ENCODE data around the gene RABGGTA.

RABGGTA gene

DNA sequence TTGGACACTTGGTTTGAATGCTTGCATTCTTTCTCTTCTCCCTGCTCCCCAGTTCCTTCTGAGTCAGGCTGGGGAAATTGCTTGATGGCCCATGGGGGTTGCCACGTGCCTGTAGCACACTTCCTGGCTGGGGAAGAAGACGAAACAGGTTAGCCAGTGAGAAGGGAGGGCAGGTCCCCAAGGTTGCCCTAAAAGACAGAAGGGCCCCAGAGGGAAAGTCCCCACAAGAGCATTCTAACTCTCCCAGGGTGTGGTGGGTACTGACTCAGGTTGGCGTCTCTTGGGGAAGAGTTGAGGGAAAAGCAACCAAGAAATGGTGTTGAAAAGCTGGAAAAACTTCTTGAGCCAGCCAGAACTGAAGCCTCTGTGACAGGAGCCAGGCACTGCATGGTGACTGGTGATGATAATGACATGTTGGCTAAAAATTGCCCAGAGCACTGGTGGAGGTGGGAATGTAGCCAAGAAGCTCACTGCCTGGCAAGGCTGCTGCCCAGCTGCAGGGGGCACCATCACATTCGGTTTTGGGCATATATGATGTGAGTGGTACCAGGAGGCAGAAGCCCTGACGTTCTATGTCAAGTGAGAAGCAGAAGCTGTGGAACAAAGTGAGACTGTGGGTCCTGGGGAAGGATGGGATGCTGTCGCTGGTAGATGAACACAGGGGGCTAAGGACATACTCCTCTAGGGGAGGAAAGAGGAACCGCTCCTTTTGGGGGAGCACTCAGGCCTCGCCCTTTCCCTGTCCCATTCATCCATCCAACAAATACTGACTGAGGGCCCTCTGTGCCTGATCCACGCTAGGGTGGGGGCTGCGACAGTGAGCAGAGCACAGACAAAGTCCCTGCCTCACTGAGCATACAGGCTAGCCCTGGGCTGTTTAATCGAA is 8.1 kb upstream of the RABGGTA start:
- DNase-seq (ENCODE audit: low read depth): no peak

DNA sequence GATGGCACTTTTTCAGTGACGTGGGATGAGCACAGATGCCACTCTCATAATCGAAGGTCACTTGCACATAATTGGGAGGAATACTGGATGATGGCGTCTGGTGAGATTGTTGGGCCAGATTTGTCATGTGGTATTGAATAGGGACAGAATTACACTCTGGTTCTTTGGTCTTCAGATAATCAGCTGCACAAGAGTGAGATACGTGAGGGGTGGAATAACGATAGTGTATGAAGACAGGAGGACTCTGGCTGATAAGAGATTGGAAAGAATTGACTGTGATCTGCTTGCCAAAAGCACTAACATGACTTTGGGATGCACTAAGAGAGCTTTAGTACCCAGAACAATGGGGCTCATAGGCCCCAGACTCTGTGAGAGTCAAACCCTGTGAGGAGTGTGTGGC is 7.0 kb upstream of the RABGGTA start:
- no peak for DNase-seq (ENCODE audit: low read depth)

DNA sequence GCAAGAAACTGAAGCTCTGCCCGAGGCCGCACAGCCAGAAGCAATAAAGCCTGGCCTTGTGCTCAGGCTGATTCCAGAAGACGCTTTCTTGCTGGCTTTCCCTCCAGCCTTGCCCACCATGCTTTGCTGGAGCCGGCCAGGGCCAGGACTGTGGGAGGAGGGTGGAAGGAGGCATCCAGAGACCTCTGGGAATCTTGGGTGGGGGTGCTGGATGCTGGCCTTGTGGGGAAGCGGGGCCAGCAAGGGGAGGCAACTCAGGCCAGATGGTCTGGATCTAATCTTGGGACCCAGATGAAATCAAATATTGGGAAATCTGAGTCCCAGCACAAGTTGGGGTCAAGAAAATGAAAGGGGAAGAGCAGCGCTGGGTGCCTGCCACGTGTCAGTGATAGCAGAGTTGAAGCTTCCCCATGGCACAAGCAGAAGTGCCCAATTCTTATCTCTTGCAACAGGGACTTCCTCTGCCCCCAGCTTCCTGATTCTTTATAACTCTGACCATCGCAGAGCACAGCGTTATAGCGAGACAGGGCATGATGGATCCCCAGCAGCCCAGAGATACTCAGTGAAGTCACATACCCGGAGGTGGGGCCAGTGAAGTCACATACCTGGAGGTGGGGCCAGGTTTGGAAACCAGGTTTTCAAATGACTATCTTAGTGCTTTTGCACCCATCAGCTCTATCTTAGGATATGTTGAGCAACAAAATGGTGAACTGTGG is 6.4 kb upstream of the RABGGTA start:
- DNase-seq (ENCODE audit: low read depth): no peak

DNA sequence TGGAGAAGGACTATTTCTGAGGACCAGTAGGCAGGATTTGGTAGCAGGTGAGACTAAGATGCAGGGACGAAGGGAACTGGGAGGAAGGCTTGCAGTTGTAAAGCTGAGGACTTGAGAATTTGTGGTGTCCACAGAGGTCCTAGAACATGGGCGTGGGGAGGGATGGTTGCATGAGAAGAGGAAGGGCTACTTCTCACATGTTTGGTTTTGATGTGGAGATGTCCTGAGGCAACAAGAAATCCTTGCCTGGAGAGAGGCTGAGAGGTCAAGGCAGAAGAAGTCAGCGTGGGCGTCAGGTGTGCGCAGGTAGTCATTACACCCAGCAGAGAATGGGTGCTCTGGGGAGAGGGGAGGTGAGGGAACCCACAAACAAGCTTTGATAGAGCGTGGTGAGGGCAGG is 5.7 kb upstream of the RABGGTA start:
- no peak for DNase-seq (ENCODE audit: low read depth)

DNA sequence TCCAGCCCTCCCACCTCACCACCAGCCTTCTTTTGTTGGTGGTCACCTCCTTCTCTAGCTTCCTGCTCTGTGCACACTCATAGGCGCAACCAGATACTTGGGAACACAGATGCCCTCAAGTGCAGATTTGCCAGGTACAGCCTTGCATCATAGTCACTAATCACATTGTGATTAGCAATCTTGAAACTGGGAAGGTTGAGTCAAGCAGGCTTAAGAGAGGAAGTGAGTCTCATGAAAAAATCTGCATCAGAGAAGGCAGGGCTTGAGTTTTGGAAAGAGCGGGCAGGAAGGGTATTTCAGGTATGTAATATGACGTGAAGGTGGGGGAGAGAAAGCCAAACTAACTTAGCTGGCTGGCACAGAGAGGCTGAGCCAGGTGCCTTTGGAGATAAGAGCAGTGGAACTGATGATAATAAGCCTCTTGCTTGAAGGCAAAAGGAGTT is 2.7 kb upstream of the RABGGTA start:
- DNase-seq (ENCODE audit: low read depth): no peak

DNA sequence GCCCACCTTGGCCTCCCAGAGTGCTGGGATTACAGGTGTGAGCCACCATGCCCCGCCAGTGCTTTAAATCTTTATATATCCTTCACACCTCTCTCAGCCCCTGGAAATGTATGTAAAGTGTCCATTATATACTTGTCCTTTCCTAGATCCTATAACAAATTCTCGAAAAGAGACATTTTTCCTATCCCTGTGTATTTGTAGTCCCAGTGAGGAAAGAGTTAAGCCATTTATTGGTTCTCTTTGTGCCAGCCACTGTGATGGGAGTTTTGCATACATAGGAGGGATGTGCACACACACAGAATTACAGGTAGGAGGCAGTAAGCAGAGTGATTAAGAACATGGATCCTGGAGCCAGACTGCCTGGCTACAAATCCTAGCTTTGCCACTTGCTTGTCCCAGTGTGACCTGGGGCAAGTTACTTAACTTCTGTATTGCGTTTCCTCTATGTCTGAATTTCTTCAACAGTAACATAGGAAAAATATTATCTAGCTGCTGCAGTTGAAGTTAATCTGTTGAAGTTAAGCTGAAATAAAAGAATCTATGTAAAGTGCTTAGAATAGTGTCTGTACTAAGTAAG is 2.1 kb upstream of the RABGGTA start:
- no peak for DNase-seq (ENCODE audit: low read depth)

DNA sequence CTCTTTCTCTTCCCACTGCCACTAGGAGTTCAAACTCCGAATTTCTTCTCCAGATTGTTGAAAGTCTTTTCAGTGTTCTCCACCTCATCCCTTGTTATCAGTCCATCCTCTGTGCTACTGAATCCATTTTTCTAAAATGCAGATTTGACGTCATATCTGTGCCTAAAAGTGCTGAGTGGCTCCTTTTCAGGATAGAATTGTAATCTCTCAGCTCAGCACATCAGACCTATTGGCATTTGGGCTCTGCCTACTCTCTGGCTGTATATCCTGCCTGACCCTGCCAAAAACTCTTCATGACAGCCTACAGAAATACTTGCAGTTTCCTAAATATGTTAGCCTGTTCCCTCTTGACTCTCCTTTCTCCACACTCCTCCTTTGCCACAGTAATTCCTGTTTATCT is 1.1 kb upstream of the RABGGTA start:
- no peak for DNase-seq (ENCODE audit: low read depth)

DNA sequence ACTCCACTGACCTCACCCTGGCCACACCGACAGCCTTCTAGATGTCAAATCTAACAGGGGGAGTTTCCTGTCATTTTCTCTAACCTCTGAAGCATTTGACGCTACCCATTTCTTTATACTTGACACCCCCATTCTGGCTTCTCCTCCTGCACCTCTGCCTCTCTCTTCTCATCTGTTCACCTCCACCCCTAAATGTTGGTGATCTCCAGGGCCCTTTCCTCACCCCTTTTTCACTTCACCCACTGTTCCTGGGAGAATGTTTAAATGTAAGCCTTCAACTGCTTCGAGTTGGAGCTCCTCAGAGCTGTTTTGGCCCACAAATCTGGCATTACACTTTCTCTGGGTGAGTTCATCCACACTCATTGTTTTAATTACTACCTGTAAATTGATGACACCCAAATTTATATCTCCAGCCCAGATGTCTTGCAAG is 452 bp upstream of the RABGGTA start:
- DNase-seq (ENCODE audit: low read depth): no peak

DNA sequence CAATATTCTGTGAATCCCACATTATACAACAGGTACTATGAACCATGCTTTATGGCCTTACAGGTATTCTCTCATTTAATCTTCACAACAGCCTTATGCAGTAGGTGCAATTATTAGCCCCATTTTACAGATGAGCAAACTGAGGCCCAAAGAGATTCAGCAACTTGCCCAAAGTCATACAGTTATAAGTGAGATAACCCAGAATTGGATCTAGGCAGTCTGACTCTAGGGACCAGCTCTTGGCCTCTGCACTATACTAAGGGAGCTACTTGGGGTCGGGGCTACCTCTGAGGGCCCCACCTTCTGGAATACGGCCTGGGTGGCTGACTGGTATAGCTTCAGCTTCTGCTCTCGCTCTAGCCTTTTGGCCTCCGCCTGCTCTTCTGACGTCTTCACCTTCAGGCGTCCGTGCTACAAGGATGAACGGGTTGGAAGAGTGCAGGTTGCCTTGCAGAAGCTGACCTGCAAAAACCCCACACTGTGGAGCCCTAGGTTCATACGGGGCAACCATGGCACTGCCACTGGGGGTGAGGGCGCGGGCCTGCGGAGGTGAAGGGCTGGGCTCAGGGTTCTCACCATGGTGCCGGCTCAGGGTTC is 762 bp downstream of the RABGGTA start:
- no peak for DNase-seq (ENCODE audit: low read depth)

DNA sequence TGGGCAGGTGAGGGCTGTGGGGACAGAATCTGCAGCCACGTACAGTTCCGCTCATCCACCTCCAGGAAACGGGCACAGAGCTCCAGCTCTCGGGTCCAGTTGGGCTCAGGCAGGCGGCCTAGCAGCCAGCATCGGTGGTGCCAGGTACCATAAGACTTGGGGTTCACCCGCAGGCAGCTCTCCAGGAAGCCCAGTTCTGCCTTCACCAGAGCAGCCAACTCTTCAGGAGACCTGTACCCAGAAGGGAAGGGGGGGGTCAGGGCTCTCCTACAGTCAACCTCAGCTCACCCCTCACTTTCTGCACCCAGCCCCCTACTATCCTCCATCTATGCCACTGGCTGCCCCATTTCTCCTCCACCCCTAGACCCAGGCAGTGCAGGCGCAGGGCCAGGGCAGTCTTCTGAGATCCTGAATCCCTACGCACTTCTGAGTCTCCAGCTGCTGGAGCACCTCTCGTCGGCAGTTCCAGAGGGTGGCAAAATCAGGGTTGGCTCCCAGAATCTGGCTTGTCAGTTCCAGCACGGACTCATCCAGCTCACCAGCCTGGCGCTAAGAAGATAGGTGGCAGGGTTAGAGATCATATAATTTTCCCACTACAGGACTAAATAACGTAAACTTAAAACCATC is 1.4 kb downstream of the RABGGTA start:
- DNase-seq (ENCODE audit: low read depth): no peak

DNA sequence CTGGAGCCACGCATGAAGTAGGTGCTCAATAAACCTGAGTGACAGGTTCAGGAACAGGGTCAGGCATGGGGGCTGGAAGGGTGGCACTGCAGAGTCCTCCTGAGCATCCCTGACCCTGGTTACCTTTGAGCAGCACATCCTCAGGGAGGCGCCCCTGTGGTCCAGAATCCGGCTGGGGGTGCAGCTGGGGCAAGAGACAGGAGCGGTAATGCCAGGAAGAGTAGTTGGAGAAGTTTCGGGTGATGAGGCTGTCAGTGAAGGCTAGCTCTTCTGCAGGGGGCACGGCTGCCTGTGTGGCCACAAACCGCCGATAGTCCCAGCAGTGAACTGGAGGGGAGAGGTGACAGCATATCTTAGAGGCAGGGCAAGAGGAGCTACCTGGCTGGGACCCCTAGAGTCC is 2.0 kb downstream of the RABGGTA start:
- no peak for DNase-seq (ENCODE audit: low read depth)

DNA sequence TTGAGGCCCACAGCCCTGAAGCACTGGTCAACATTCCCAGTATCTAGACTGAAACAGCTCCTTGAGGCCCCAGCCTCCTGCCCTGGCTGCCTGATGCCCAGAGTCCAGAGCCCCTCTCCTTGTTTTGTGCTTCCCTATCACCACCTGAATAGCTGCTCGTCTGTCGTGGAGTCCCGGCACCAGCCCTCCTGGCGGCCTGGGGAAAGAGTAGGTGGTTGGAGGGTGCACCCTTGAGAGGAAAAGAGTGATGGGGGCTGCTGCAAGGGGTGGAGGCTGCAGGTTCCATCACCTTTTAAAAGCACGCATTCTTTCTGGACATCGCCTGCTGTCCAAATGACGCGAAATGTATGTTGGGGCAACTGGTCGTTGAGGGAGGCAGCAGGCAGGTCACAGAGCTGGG is 3.2 kb downstream of the RABGGTA start:
- no peak for DNase-seq (ENCODE audit: low read depth)

DNA sequence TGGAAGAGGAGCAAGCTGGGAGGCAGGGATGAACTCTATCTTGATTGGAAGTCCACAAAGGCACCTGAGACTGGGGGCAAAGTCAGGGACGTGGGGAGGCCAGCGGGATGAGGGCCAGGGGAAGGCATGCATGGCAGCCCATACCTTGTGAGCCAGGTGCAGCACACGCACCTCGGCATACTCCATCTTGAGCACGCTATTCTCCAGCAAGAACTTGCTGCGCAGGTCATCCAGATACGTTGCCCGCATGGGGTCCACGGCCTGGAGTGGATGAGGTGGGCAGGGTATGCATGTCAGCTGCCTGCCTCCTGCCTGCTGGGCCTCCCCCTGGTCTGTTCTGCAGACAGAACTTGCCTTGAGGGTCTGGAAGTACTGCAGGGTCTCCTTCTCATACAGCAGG is 3.9 kb downstream of the RABGGTA start:
- DNase-seq (ENCODE audit: low read depth): no peak

DNA sequence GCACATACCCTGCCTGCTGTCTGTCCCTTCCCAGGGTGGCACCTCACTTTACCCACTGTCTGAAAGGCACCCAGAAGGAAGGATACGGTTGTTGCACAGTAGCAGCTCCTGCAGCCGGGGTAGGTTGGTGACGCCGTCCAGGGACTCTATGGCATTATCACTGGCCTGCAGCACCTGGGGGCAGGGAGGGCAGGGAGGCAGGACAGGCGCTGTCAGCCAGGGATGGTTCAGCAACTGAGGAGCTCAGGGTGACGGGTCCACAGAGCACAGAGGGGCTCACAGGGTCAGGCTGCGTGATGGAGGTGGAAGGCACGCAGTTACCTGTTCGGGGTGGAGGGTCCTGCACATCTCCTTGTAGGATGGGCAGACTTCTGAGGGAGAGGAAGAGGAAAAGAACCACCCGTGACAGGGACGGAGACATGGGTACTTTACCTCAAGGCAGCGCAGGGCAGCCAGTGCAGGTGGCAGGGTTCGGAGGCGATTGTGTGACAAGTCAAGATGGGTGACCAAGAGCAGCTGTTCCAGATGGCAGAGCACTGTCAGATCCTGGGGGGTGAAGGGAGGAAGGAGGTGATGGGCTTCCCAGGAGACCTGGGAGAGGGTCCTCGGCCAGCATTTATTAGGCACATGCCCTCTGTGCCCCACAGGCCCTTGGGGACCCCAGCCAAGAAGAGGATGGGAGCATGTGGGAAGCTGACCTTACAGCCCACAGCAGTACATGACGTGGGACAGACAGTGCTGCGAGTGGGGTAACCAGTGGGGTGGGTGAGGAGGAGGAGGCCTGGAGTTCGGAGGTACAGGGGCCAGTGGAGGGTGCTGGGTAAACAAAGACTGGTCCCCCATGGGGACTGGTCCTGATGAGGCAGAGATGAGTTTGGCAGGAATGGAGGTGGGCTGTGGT is 4.8 kb downstream of the RABGGTA start:
- no peak for DNase-seq (ENCODE audit: low read depth)

DNA sequence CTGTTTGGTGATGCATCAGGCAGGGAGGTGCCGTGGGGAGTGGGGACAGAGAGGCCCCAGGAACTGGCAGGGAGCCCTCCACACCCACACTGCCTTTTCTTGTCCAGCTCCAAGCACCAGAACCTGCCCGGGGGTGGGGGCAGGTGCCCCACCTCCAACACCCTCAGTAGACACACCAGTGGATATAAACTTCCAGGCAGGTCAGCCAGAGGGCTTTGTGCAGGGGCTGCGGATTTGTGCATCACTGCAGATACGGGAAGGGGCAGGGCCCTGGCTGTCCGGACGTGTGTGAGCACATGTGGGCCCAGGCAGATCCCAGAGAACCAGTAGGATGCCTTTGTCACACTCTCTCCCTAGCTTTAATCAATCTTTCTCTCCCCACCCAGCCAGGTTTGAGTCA is 7.1 kb downstream of the RABGGTA start:
- DNase-seq (ENCODE audit: low read depth): no peak

DNA sequence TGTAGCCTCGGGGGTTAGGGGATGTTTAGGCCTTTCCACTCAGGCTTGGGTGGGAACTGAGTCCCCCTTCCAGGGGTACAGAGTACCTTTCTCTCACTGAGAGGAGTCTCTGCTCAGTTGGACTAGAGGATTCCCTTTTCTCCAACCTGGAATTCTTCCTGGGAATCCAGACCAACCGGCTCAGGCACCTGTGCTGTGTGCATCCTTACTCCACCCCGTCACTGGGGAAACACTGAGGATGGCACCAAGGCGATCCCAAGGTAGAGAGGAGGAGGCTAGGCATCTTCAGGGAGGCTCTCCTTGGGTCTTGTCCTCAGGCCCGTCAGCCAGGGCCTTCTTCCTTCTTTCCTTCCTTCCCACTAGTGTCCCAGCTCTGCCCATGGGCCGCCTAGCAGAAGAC is 7.5 kb downstream of the RABGGTA start:
- DNase-seq (ENCODE audit: low read depth): no peak

DNA sequence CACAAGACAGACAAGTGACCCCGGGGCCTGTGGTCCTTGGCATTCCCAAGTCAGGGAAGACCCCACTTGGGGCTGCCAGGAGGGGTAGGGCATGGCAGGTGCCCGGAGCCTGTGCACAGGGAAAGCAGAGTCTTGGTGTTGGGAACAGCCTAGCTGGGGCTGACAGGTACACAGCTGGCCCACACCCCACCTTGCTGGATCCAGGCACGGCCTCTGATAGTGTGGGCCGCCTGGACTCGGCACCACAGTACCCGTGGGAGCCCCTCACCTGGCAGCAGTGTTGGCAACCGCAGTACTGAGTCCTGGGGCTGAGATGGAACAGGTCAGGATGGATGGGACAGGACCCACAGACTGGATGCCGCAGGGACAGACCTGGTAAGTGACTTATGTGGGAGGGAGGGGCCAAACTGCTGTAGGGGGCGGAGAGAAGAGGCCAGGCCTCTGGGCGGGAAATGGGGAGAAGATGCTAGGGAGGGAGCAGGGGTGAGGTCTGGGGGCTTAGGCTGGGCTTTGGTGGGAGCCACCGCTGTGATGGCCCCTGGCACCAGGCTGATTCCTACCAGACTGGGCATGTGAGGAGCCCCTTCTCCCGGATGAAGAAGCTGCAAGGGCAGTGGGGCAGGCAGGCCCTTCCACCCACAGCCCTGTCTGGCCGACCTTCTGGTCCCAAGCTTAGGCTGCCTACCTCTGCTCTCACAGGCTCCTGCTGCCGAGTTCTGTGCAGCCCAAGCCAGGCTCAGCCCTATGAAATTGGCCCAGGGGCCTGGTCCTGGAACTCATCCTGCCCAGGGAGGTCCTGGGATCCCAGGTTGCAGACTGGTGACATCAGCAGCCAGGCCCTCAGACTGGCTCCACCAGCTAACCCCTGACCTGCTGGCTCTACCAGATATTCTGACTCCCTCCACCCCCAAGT is 8.3 kb downstream of the RABGGTA start, which contains the start of gene TGM1:
TSS of gene TGM1 (minus strand) at position 357 of the 913 bp plus-strand sequence. CDS start 825 bp downstream, outside the sequence.
- DNase-seq (ENCODE audit: low read depth): no peak

DNA sequence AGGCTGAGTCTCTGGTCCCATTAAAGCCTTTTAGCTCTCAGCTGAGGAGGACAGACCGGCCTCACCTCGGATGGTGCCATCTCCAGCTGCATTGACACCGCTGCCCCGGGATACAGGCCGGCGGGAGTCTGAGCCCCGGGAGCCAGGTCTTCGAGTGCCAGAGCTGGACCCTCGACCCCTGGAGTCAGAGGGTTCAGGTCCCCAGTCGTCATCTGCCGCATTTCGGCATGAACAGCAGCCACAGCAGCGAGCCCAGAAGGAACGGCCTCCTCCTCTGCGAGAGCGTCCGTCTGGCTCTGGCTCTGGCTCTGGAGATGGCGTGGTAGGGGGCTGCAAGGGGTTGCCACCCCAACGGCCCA is 9.4 kb downstream of the RABGGTA start:
- DNase-seq (ENCODE audit: low read depth): no peak

DNA sequence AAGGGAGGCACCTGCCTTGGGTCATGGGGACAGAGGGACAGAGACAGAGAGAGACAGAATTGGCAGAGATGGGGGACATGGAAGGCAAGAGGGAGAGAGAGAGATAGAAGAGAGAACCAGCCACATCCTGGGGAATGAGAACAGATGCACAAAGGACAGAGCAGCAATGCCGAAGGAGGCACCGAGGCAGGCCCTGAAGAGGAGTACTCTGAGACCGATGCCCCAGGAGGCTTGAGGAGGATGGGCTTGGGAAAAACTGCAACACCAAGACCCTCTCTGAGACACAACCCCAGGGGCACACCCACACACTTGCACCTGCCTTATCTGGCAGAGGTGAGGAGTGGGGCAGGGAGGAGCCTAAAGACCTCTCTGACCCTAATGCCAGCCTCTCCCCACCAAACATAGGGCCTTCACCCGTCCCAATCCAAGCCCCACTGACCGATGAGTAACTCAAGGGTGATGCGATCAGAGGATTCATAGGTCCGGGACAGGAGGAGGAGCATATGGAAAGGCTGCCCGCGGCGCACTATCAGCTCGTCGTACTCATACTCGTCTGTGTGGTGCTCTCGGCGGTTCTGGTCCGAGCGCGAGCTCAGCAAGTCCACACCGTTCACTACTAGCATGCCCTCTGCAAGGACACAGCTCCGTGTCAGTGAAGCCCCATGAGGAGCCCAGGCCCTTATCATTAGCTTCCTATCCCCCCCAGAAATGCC is 10.0 kb downstream of the RABGGTA start:
- DNase-seq (ENCODE audit: low read depth): no peak
